ENCODE results near the gene PPRC1.
A peak's percentile ranks its signal among the peaks of the same experiment; 100 is the strongest.

Gene PPRC1

DNA sequence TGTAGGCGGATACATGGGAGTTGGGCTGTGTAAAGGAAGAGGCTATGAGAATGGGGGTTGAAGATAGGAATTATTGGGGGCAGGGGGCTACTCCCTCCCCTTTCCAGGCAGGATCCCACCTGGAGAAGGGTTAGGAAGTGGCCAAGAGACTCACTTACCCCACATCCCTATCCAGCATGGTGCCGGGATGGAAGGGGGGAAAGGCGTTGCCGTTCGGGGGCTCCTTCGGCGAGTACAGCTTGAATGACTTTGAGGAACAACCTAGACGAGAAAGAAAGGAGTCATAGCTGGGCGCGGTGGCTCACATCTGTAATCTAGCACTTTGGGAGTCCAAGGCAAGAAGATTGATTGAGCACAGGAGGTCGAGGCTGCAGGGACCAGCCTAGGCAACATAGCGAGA is 21.6 kb upstream of the PPRC1 start:
- no peak overlapping the region for H3K27ac ChIP-seq
- no peak overlapping the region for H3K4me3 ChIP-seq (ENCODE audit: low read depth in 1 of 2, low read length in 1 of 2)
- TF ChIP-seq, protein P1, sequence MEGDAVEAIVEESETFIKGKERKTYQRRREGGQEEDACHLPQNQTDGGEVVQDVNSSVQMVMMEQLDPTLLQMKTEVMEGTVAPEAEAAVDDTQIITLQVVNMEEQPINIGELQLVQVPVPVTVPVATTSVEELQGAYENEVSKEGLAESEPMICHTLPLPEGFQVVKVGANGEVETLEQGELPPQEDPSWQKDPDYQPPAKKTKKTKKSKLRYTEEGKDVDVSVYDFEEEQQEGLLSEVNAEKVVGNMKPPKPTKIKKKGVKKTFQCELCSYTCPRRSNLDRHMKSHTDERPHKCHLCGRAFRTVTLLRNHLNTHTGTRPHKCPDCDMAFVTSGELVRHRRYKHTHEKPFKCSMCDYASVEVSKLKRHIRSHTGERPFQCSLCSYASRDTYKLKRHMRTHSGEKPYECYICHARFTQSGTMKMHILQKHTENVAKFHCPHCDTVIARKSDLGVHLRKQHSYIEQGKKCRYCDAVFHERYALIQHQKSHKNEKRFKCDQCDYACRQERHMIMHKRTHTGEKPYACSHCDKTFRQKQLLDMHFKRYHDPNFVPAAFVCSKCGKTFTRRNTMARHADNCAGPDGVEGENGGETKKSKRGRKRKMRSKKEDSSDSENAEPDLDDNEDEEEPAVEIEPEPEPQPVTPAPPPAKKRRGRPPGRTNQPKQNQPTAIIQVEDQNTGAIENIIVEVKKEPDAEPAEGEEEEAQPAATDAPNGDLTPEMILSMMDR (IDR thresholded peaks at IDR 0.05) = no peak
- peaks cover 55% of the 10 kb centered on the region for H3K36me3 ChIP-seq
- H3K9me3 ChIP-seq = no peaks in the 10 kb centered on the region
- peaks cover 32 to 35% of the 10 kb centered on the region in 2 experiments for H3K4me1 ChIP-seq (ENCODE audit: control insufficient read depth in 1 of 2, insufficient read depth in 1 of 2, low read depth in 1 of 2, low read length in 1 of 2)
- no peaks in the 10 kb centered on the region for H3K27me3 ChIP-seq

DNA sequence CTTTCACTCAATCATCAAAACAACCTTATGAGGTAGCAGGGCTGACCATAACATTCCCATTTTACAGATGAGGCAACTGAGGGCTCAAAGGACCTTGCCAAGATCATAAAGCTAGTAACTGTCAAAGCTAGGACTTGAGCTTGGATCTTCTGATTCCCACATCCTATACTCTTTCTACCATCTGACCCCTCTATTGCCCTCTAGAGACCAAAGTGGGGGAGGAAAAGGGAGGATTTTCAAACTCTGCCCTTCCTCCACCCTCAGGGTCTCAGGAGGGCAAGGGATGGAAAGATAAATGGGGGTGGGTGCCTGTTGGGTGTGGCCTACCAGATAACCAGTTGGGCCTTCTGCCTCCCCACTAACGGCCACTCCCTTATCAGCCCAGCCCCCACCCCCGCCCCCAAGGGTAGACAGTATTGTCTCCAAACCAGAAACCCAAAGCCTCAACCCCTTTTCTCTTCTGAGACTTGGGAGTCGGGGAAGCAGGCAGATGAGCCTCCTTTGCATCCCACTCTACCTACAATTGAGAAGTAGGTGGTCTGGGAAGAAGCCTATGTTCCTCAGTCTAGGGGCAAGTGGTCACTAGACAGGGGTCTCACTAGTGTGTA is 20.5 kb upstream of the PPRC1 start:
- H3K27me3 ChIP-seq = no peaks in the 10 kb centered on the region
- no peaks in the 10 kb centered on the region for H3K9me3 ChIP-seq
- TF ChIP-seq, protein P1 (IDR thresholded peaks at IDR 0.05) = no peak
- H3K4me1 ChIP-seq (ENCODE audit: control insufficient read depth in 1 of 2, insufficient read depth in 1 of 2, low read depth in 1 of 2, low read length in 1 of 2) = peaks cover 43 to 45% of the 10 kb centered on the region in 2 experiments
- peaks cover 47% of the 10 kb centered on the region for H3K36me3 ChIP-seq
- H3K27ac ChIP-seq = peak overlapping the region; percentile 13
- H3K4me3 ChIP-seq (ENCODE audit: low read depth in 1 of 2, low read length in 1 of 2) = no peak overlapping the region

DNA sequence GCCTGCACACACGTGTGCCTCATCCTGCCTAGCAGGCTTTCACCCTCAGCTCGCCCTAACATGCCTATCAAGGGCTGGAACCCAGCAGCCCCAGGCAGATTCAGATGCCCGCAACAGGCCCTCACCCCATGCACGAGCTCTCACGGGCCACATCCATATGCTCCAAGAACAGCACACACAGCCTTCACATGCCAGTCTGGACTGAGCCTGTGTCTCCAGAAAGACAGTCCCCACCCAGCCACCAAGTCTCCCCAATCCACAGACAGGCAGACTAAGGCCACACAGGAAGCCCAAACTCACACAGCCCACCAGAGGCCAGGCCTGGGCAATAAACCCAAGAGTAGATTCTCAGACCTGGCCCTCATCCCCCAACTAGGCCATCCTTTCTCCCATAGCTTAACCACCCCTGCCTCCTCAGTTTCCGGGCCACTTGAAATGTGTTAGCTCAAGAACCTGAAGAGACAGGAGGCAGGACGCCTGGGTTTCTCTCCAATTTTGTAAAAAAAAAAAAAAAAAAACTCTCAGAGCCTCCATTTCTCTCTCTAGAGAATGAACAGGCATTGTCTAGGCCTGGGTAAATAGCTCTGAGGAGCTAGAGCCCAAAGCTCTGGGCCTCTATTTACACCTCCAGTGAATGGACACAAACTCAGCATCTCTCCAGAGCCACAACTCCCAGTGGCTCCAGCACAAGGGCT is 19.4 kb upstream of the PPRC1 start:
- Histone ChIP-seq H3K36me3 (peaks cover 36% of the 10 kb centered on the region), H3K27me3 (no peaks in the 10 kb centered on the region), H3K9me3 (no peaks in the 10 kb centered on the region), H3K27ac (peak overlapping the region; percentile 98), H3K4me1 (ENCODE audit: control insufficient read depth in 1 of 2, insufficient read depth in 1 of 2, low read depth in 1 of 2, low read length in 1 of 2) (peaks cover 54 to 56% of the 10 kb centered on the region in 2 experiments), H3K4me3 (ENCODE audit: low read depth in 1 of 2, low read length in 1 of 2) (peak overlapping the region; percentile 68 to 82)
- TF ChIP-seq, protein P1 (IDR thresholded peaks at IDR 0.05) = no peak

DNA sequence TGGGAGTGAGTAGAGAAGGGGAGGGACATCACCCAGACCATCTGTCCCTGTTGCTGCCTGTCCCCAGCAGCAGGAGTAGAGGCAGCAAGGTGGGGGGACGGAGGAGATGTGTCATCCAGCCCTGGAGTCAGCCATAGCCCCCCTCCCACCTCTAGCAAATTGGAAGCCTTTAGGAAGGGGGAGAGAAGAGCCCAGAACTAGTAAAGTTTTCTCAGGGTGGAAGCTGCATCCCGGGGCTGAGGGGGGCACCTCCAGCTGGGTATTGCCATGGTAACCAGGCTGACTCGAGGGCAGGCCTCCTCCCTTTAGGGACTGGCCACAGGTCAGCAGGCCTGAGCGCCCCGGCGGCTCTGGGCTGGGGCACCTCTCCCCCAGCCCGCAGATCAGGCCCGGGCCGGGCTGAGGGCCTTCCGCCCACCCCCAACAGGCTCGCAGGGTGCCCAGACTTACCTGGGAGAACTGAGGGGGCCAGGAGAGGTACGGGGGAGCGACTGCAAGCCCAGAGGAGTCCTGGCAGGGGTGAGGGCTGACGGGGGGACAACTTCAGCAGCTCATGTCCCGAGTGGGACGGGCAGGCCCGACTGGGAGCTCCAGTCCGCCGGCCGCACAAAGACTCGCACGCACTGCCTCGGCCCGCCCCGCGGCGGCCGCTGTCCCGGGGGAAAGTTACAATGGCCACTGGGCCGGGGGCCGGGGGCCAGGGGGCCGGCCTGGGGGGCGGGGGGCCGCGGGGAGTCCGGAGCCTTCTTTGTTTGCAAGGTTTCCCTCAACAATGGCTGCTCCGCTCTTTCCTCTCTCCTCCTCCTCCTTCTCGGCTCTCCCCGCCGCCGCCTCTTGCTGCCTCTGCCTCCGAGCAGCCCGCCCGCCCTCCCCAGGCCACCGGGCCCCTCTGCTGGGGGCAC is 18.6 kb upstream of the PPRC1 start:
- Histone ChIP-seq H3K27ac (peak overlapping the region; percentile 98), H3K36me3 (peaks cover 28% of the 10 kb centered on the region), H3K4me1 (ENCODE audit: control insufficient read depth in 1 of 2, insufficient read depth in 1 of 2, low read depth in 1 of 2, low read length in 1 of 2) (peaks cover 62 to 64% of the 10 kb centered on the region in 2 experiments), H3K9me3 (no peaks in the 10 kb centered on the region), H3K4me3 (ENCODE audit: low read depth in 1 of 2, low read length in 1 of 2) (peak overlapping the region; percentile 68 to 82), H3K27me3 (no peaks in the 10 kb centered on the region)
- TF ChIP-seq, protein P1 (IDR thresholded peaks at IDR 0.05) = no peak

DNA sequence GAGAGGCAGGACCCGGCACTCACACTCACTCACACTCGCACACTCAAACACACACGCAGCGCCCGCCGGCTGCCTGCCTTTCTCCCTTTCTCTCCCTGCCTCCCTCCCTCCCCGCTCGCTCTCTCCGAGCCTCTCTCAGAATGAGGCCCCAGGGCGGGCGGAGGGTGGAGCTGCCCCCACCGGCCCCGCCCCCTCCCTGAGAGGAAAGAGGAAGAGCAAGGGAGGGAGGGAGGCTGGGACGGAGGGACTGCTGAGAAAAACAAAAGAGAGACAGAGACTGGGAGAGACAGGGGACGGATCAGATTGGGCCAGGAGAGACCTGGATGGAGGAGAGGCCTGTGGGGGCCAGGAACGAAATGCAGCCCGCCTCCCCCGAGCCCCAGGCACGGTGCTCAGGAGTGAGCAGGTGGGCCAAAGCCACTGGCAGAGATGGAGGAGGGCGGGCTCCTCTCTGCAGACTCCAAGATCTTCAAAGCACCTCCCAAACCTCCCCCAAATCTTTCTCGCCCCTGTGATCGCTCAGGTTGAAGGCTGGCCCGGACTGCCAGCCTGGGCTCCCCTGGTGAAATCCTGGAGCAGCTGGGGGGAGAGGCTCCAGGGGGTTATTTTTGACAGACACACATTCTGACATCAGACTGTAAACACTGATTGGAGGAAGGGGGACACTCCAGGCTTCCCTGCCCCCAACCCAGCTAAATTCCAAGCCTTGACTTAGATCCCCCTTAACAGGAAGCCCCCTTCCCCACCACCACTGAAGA is 17.8 kb upstream of the PPRC1 start:
- TF ChIP-seq, protein P1 (IDR thresholded peaks at IDR 0.05) = peak; percentile 48
- Histone ChIP-seq H3K4me1 (ENCODE audit: control insufficient read depth in 1 of 2, insufficient read depth in 1 of 2, low read depth in 1 of 2, low read length in 1 of 2) (peaks cover 65 to 71% of the 10 kb centered on the region in 2 experiments), H3K4me3 (ENCODE audit: low read depth in 1 of 2, low read length in 1 of 2) (peak overlapping the region; percentile 68 to 82), H3K27me3 (no peaks in the 10 kb centered on the region), H3K9me3 (no peaks in the 10 kb centered on the region), H3K36me3 (peaks cover 19% of the 10 kb centered on the region), H3K27ac (peak overlapping the region; percentile 98)

Data from neutrophil (primary cell).